Islet of Langerhans (tissue), 1 donor: Measurements from ENCODE around the gene SYNPR.

Experiments
- FAIRE-seq: peaks from one replicate; lab custom pipeline; 2011; peaks lifted over from hg19 to GRCh38; lab: Jason Lieb, UNC

Gene SYNPR

DNA sequence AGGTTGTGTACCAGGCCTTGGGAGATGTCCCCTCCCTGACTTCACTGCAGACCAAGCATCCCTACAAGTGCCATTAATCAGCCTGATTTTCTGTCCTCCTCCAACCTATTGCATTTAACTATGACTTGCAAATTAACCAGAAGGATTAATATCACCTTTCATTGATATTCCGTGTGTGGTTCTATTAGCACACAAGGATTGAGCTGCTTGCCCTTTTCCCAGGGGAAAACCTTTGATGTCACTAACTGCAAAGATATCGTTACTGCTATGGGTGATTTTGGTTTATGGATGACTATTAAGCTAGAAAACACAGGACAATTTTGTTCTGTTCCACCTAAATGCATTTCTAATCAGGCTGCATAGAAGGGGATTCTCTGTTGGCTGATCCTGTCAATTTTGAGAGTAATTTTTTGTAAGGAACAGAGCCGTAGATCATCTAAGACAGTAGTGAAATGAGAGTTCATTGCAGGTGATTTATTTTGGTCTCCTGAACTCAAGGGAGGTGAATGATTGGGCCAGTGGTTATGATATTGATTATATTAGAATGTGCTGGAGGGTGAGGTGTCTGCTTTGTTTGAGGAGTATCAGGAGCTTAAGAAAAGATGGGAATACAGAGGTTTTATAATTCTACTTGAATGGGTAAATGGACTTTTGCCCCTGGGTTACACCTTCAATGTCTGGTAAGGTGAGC, 196.9 kb downstream of the SYNPR start:
- no peak for FAIRE-seq

GRCh38 chr3:63477494-63478129, 199.5 kb downstream of the SYNPR start:
- FAIRE-seq = no peak

DNA sequence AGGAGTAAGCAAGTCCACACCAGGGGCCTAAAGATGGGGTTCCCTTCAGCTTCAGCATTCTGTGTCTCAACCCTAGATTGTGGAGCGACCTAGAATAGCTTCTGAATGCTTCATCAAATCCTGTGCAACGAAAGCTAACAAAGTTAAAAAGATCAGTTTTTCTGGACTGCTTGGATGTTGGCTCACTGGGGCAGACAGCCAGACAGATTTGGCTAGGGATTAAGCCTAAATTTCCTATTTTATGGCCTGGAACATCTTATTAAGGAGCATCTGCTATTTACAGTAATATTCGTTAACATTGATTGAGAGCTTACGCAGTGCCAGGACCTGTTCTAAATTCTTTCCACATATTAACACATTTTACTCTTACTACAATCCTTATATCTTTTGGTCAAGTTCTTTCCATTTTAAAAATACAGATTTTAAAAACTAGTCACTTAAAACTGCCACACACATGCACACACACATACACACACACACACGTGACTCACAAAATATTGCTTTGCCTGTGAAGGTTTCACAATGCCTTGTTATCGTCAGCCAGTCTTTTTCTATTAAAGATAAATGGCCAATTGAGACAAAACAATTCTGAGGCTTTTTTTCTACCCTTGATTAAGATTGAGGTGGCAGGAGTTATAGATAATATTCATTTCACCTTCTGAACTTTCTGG, 201.0 kb downstream of the SYNPR start:
- no peak for FAIRE-seq

GRCh38 chr3:63479661-63480035, 201.5 kb downstream of the SYNPR start:
- FAIRE-seq = no peak

DNA sequence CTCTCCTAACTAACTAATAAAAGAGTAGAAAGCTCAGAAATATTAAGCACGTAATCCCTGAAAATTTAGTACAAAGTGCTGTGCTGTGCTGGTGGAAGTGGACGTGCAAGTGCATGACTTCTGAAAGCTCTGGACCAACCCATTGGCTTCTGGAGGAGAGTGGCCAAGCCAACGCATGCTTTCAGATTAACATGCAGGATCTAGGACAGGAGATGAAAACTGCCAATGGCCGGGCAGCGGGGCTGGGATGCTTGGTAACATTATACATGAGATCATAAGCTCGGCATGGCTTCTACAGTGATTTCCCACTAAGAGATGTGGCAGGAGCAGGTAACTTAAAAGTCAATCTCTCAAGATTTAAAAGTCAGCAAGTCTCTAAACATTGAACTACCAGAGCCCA, 203.5 kb downstream of the SYNPR start:
- FAIRE-seq = no peak

GRCh38 chr3:63482341-63482740, 204.2 kb downstream of the SYNPR start:
- FAIRE-seq = no peak

DNA sequence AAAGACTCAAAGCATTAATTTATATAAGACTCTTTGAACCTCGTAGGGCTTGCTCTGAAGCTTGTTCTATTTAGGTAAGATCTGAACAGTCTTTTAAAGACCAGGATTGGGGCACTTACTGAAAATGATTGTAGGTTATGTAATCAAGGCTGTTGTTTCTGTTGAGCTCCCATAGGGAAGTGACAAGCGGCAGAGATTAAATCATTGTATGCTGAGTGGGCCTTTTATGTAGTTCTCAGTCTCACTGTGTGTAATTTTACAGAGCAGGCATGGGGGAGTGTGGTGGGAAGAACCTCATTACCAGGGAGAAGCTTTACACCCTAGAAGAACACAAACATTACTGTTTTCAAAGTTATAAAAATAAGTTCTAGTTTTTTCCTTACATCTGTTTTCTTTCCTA, 214.4 kb downstream of the SYNPR start:
- no peak for FAIRE-seq

DNA sequence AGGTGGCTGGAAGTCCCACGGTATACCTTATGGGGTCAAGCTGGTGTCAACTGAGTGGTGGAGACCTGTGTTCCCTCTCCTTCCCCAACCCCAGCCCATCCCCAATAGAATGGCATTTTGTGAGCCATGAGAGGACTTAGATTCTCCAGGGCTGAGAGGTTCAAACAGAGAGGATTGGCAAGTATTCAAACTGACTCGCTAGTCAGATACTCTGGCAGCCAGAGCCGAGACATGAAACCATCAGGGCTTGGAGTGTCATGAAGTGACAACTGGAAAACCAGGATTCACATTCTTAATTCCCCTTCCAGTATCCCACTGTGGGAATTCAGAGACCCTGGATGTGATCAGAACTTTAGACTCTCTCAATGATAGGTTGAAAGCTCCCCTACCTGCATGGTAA, 215.0 kb downstream of the SYNPR start:
- no peak for FAIRE-seq

DNA sequence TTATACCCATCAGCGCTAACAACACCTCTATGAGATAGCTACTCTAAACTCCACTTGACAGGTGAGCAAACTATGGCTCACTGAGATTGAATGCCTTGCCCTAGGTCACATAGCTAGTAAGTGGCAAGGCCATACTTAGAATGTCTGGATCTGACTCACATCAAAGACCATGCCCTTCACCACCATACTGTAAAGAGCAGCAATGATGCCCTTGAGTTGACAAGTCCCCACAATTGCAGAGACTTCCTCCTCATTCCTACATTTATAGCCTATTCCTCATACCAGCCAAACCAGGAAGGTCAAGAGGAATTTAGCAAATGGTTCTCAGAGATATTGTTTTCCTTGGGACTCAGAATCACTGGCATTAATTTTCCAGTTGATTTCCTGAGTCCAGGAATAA, 216.5 kb downstream of the SYNPR start:
- FAIRE-seq = no peak

DNA sequence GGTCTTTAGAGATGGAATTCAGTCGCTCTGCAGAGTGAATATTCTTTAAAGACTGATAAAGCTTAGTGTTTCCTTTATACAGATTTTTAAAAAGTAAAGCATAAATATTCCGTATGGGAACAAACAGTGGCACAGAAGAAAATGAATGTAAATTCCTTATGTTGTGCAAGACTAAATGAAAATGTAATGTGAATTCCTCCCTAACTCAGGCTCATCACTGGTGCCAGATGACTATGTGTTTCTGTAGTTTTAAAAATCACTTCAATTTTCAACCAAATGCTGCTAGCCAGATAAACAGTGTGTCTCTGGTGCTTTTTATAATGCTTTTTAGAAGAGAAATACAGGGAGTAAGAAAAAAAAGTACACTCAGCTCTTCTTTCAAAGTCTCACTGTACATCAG, 219.5 kb downstream of the SYNPR start:
- no peak for FAIRE-seq

GRCh38 chr3:63500196-63500595, 222.1 kb downstream of the SYNPR start:
- no peak for FAIRE-seq

DNA sequence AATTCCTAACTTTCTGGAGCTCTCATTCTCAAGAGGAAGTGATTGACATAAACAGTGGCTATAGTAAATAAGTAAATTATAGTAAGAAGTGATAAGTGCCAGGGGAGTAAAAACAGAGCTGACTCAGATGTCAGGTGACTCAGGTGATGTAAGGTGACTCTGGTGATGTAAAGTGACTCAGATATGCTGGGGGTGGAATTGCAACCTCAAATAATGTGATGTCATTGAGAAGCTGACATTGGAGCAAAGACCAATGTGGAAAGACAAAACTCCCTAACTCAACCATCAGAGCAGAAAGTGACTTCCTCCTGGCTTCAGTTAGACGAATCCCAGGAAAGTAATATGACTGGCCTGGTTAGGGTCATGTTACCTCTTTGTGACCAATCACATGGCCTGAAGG, 230.2 kb downstream of the SYNPR start:
- no peak for FAIRE-seq

GRCh38 chr3:63508771-63509170, 230.7 kb downstream of the SYNPR start:
- FAIRE-seq = no peak

- FAIRE-seq = no peak
Observed at GRCh38 chr3:63513791-63514190, 235.7 kb downstream of the SYNPR start.

GRCh38 chr3:63514678-63515077, 236.6 kb downstream of the SYNPR start:
- FAIRE-seq = no peak

- no peak for FAIRE-seq
Observed at GRCh38 chr3:63519426-63519825, 241.3 kb downstream of the SYNPR start.

- no peak for FAIRE-seq
Observed at GRCh38 chr3:63521657-63522056, 243.5 kb downstream of the SYNPR start.

DNA sequence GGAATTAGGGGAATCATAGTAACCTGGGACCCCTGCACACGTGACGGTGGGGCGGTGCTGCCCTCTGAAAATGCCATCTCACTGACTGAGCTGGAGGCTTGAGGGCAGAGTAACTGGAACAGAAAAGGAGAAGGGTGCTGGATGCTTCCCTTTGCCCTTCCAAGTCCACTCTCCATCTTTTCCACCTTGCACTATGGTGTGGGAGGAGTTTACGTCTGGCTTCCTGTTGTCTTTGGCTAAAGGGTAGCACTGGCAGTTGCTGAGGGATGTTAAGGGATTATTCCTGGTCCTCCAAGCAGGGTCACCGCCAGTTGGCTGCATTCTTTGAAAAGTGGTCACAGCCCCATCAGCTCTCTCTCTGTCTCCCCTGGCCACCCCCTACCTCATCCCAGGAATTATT, 245.0 kb downstream of the SYNPR start:
- FAIRE-seq = no peak

- no peak for FAIRE-seq
Observed at GRCh38 chr3:63528325-63529000, 250.4 kb downstream of the SYNPR start.

- no peak for FAIRE-seq
Observed at GRCh38 chr3:63532521-63532920, 254.4 kb downstream of the SYNPR start.

GRCh38 chr3:63538919-63539318, 260.8 kb downstream of the SYNPR start:
- no peak for FAIRE-seq

- FAIRE-seq = no peak
Observed at GRCh38 chr3:63555767-63556166, 277.7 kb downstream of the SYNPR start.

- no peak for FAIRE-seq
Observed at GRCh38 chr3:63556401-63556800, 278.3 kb downstream of the SYNPR start.
